Endothelial cell of umbilical vein (primary cell): ENCODE measurements around the gene ULK2. TPM values are rescaled to one million over a fixed set of nuclear protein-coding genes. Genes with fewer than 3 reads are reported as not detected.

Experiments used
- BruUV-seq: library from RNA; stranded (reverse); fragments of 400-500 nt; replicated peaks from 2 replicates; lab custom pipeline; 2021; lab: Mats Ljungman, UMichigan
- CTCF ChIA-PET: fragments of 300-600, 350-600 bp; sonication (Branson Sonifier 250); formaldehyde crosslinking; loops from one replicate; lab custom pipeline; 2021; ENCODE audit warnings: antibody characterized with exemption, inconsistent platforms; lab: Charles Lee
- POLR2A ChIA-PET: fragments of 300-600, 350-600 bp; sonication (Branson Sonifier 250); formaldehyde crosslinking; loops from one replicate; lab custom pipeline; 2021; ENCODE audit warnings: antibody characterized with exemption, inconsistent platforms; lab: Charles Lee
- DNase-seq: peaks from one replicate; pipeline ENCODE4 v3.0.0-alpha.2; 2011; ENCODE audit warnings: low read depth, low spot score
- FAIRE-seq: peaks from 2 replicates; lab custom pipeline; 2011; peaks lifted over from hg19 to GRCh38; lab: Jason Lieb, UNC
- H2AFZ ChIP-seq: 2 replicates; pipeline ENCODE4 v1.6.0; 2012; ENCODE audit warnings: low read depth, low read length, control low read depth, inconsistent platforms
- H3K27ac ChIP-seq: 2 replicates; pipeline ENCODE4 v1.5.1; 2011; ENCODE audit warnings: low read depth, mild to moderate bottlenecking, control low read depth, low read length, moderate library complexity; ENCODE audit not compliant: insufficient read depth
- H3K27me3 ChIP-seq, 2 experiments: 2 replicates each; pipeline versions ENCODE4 v1.6.0 to v1.6.1; 2011; ENCODE audit warnings: low read length in 2 of 2, mixed read lengths in 1 of 2; ENCODE audit not compliant: control insufficient read depth in 2 of 2, insufficient read depth in 2 of 2
- H3K36me3 ChIP-seq, 2 experiments: 2 replicates in 1 of 2; 3 replicates in 1 of 2; pipeline ENCODE4 v1.5.1; 2011; ENCODE audit warnings: low read length in 2 of 2, mild to moderate bottlenecking in 1 of 2, moderate library complexity in 1 of 2; ENCODE audit not compliant: control insufficient read depth in 2 of 2, insufficient read depth in 2 of 2; ENCODE audit errors: extremely low read depth in 1 of 2
- H3K4me1 ChIP-seq: 3 replicates; pipeline ENCODE4 v1.5.1; 2011; ENCODE audit warnings: mild to moderate bottlenecking, low read length; ENCODE audit not compliant: control insufficient read depth, insufficient read depth; ENCODE audit errors: extremely low read depth
- H3K4me2 ChIP-seq: 2 replicates; pipeline ENCODE4 v1.6.1; 2011; ENCODE audit warnings: low read length, control low read depth, mixed read lengths; ENCODE audit not compliant: insufficient read depth
- H3K4me3 ChIP-seq, 3 experiments: fragments of 200-600 bp in 1 of 3; sonication (generic), shearing (Covaris generic) in 1 of 3; replicated peaks in 1 of 3; 2 replicates each; pipeline ENCODE4 v1.5.1; 2011 to 2016; ENCODE audit warnings: control low read depth in 3 of 3, low read length in 3 of 3, mild to moderate bottlenecking in 2 of 3, inconsistent platforms in 1 of 3, low read depth in 1 of 3, moderate library complexity in 1 of 3; ENCODE audit not compliant: insufficient read depth in 1 of 3
- H3K79me2 ChIP-seq: 2 replicates; pipeline ENCODE4 v1.6.0; 2012; ENCODE audit warnings: low read length, inconsistent platforms; ENCODE audit not compliant: control insufficient read depth, insufficient read depth
- H3K9ac ChIP-seq: replicated peaks from 2 replicates; pipeline ENCODE3; 2011; ENCODE audit warnings: low read length, control low read depth; ENCODE audit not compliant: insufficient read depth; ENCODE audit errors: extremely low read depth
- H3K9me1 ChIP-seq: replicated peaks from 3 replicates; pipeline ENCODE4 v1.6.0; 2011; ENCODE audit warnings: mild to moderate bottlenecking, low read length; ENCODE audit not compliant: control insufficient read depth, insufficient read depth; ENCODE audit errors: extremely low read depth
- H3K9me3 ChIP-seq: replicated peaks from 2 replicates; pipeline ENCODE4 v1.5.1; 2012; ENCODE audit warnings: low read length, inconsistent platforms; ENCODE audit not compliant: control insufficient read depth, insufficient read depth
- H4K20me1 ChIP-seq: replicated peaks from 2 replicates; pipeline ENCODE3; 2011; ENCODE audit warnings: mild to moderate bottlenecking, low read length; ENCODE audit not compliant: control insufficient read depth, insufficient read depth; ENCODE audit errors: extremely low read depth
- EZH2 ChIP-seq: IDR thresholded peaks from 2 replicates; pipeline ENCODE4 v1.6.1; 2012; ENCODE audit warnings: borderline replicate concordance, low read depth, mild to moderate bottlenecking, moderate library complexity, low read length, inconsistent platforms; ENCODE audit not compliant: severe bottlenecking
- FOS ChIP-seq: IDR thresholded peaks from 2 replicates; pipeline ENCODE4 v1.6.1; 2011; ENCODE audit warnings: mild to moderate bottlenecking, low read length, moderate library complexity, borderline replicate concordance; ENCODE audit not compliant: insufficient read depth
- GATA2 ChIP-seq: IDR thresholded peaks from 2 replicates; pipeline ENCODE4 v1.7.0; 2011; ENCODE audit warnings: low read depth, mild to moderate bottlenecking, moderate library complexity, mixed read lengths, low read length; ENCODE audit not compliant: insufficient read length, insufficient read depth
- JUN ChIP-seq: IDR thresholded peaks from 2 replicates; pipeline ENCODE4 v1.6.1; 2011; ENCODE audit warnings: borderline replicate concordance, low read depth; ENCODE audit not compliant: insufficient read length, insufficient read depth
- POLR2A ChIP-seq: IDR thresholded peaks from 2 replicates; pipeline ENCODE4 v1.6.1; 2012; ENCODE audit warnings: low read depth, mild to moderate bottlenecking, control low read depth, low read length
- POLR2AphosphoS5 ChIP-seq: IDR thresholded peaks from 2 replicates; pipeline ENCODE4 v1.6.1; 2012; ENCODE audit warnings: low read depth, mild to moderate bottlenecking, control low read depth, low read length, moderate library complexity; ENCODE audit not compliant: insufficient read depth
- dilution Hi-C: fragments of 300-500 bp; cut with MboI; formaldehyde crosslinking; loops from one replicate; pipeline ENCODE4 v1.15.0; 2019; ENCODE audit warnings: low sequenced_read_pairs; ENCODE audit not compliant: extremely low pct_ligation_motif_present
- intact Hi-C: fragments of 100-400 bp; cut with micrococcal nuclease; formaldehyde crosslinking; loops from one replicate; pipeline ENCODE4 v1.10.0; 2022
- polyA plus RNA-seq, 4 experiments: library from polyadenylated mRNA; depleted of rRNA in 3 of 4; stranded (reverse) in 3 of 4; unstranded in 1 of 4; fragments of >200 nt; gene quantifications; 2 replicates each; pipeline versions ENCODE4 v1.2.1 to v1.2.3, GENCODE V29; 2011 to 2012; ENCODE audit warnings: missing spikeins in 1 of 4
- total RNA-seq: library from RNA; stranded (reverse); gene quantifications from 2 replicates; pipeline ENCODE4 v1.2.3, GENCODE V29; 2021
- TF ChIP-seq, protein P1 (sequence below), 2 donors: IDR thresholded peaks; 1 replicate in 1 of 2; 2 replicates in 1 of 2; pipeline ENCODE4 v1.5.1; 2011; ENCODE audit warnings: low read length in 2 of 2, mild to moderate bottlenecking in 2 of 2, moderate library complexity in 2 of 2, control low read depth in 1 of 2, inconsistent platforms in 1 of 2, low read depth in 1 of 2; ENCODE audit not compliant: insufficient read depth in 1 of 2; ENCODE audit errors: extremely low read depth in 1 of 2

Gene ULK2
- total and polyA plus RNA-seq, 2 donors (not counting 3 experiments of a cell fraction or from before 2014, with no cell fraction given): 19.3 to 26.7 TPM

GRCh38 chr17:19725486-19725885, 142.2 kb downstream of the ULK2 start:
- Histone ChIP-seq H3K27ac (no peak overlapping the region), H3K4me3 (no peak overlapping the region), H3K4me2 (no peak overlapping the region), H3K36me3 (no peaks in the 10 kb centered on the region), H3K9me1 (no peaks in the 10 kb centered on the region), H3K27me3 (no peaks in the 10 kb centered on the region), H4K20me1 (no peaks in the 10 kb centered on the region), H3K79me2 (no peaks in the 10 kb centered on the region), H2AFZ (no peak overlapping the region), H3K4me1 (peaks cover 15% of the 10 kb centered on the region), H3K9me3 (no peaks in the 10 kb centered on the region), H3K9ac (no peak overlapping the region)
- no TSS peak for BruUV-seq
- ChIA-PET POLR2A (no interaction called here), CTCF (no interaction called here)
- no peak for TF ChIP-seq JUN
- TF ChIP-seq FOS: no peak
- TF ChIP-seq, protein P1, sequence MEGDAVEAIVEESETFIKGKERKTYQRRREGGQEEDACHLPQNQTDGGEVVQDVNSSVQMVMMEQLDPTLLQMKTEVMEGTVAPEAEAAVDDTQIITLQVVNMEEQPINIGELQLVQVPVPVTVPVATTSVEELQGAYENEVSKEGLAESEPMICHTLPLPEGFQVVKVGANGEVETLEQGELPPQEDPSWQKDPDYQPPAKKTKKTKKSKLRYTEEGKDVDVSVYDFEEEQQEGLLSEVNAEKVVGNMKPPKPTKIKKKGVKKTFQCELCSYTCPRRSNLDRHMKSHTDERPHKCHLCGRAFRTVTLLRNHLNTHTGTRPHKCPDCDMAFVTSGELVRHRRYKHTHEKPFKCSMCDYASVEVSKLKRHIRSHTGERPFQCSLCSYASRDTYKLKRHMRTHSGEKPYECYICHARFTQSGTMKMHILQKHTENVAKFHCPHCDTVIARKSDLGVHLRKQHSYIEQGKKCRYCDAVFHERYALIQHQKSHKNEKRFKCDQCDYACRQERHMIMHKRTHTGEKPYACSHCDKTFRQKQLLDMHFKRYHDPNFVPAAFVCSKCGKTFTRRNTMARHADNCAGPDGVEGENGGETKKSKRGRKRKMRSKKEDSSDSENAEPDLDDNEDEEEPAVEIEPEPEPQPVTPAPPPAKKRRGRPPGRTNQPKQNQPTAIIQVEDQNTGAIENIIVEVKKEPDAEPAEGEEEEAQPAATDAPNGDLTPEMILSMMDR (IDR thresholded peaks at IDR 0.05; ENCODE audit: extremely low read depth in 1 of 2, insufficient read depth in 1 of 2, low read depth in 1 of 2, low read length in 2 of 2): no peak
- TF ChIP-seq POLR2AphosphoS5: no peak
- no peak for TF ChIP-seq EZH2
- no peak for TF ChIP-seq GATA2
- TF ChIP-seq POLR2A: no peak
- intact Hi-C loops: no loop called here
- FAIRE-seq: no peak
- dilution Hi-C loops: no loop called here
- DNase-seq: no peak
